Natural killer cell treated with Interleukin-12 subunit alpha and Interleukin-12 subunit beta and Interleukin-15 and Interleukin-18, amount 100 ng/mL, for 72 hours (primary cell): ENCODE measurements around the gene TXN. TPM values are rescaled to one million over a fixed set of nuclear protein-coding genes. Genes with fewer than 3 reads are reported as not detected.

Source experiments
- total RNA-seq, 2 donors: library from RNA; stranded (reverse); gene quantifications; one replicate each; pipeline ENCODE4 v1.2.3, GENCODE V29; 2022

Gene TXN
- total RNA-seq, 2 donors from 2014 or later = 193 to 229 TPM

Other genes with a start within 250 kb of the TXN start
- not detected for gene C9orf152, start 48.3 kb downstream of the TXN start, total RNA-seq
- not detected for gene TXNDC8, start 81.4 kb upstream of the TXN start, total RNA-seq